Fibroblast of lung (primary cell): Measurements from ENCODE around the gene UBE2Z. TPM values are rescaled to one million over a fixed set of nuclear protein-coding genes. Genes with fewer than 3 reads are reported as not detected.

Source experiments
- DNase-seq, 2 donors: peaks; one replicate each; pipeline versions ENCODE4 v3.0.0 to v3.0.0-alpha.2; 2010; ENCODE audit warnings: low read depth in 2 of 2
- H2AFZ ChIP-seq: 2 replicates; pipeline ENCODE4 v1.5.1; 2012; ENCODE audit warnings: low read length, control low read depth, inconsistent platforms
- H3K27ac ChIP-seq: 2 replicates; pipeline ENCODE4 v1.5.1; 2011; ENCODE audit warnings: low read length, control low read depth; ENCODE audit not compliant: insufficient read depth
- H3K27me3 ChIP-seq: 2 replicates; pipeline ENCODE4 v1.5.1; 2011; ENCODE audit warnings: mild to moderate bottlenecking, low read length; ENCODE audit not compliant: control insufficient read depth, insufficient read depth
- H3K36me3 ChIP-seq: 2 replicates; pipeline ENCODE4 v1.5.1; 2011; ENCODE audit warnings: low read length; ENCODE audit not compliant: control insufficient read depth, insufficient read depth
- H3K4me1 ChIP-seq: 2 replicates; pipeline ENCODE4 v1.5.1; 2011; ENCODE audit warnings: low read length; ENCODE audit not compliant: control insufficient read depth, insufficient read depth; ENCODE audit errors: extremely low read depth
- H3K4me2 ChIP-seq: 2 replicates; pipeline ENCODE4 v1.5.1; 2011; ENCODE audit warnings: low read length, control low read depth; ENCODE audit not compliant: insufficient read depth; ENCODE audit errors: extremely low read depth
- H3K4me3 ChIP-seq, 4 experiments: fragments of 200-600 bp in 1 of 4; sonication (generic) in 1 of 4; replicated peaks in 1 of 4; 2 replicates each; pipeline ENCODE4 v1.5.1; 2011 to 2016; ENCODE audit warnings: low read length in 4 of 4, low read depth in 3 of 4, mild to moderate bottlenecking in 3 of 4, control low read depth in 2 of 4, inconsistent platforms in 1 of 4, mixed read lengths in 1 of 4; ENCODE audit not compliant: insufficient read depth in 1 of 4; ENCODE audit errors: control extremely low read depth in 1 of 4
- H3K79me2 ChIP-seq: 2 replicates; pipeline ENCODE4 v1.5.1; 2012; ENCODE audit warnings: mild to moderate bottlenecking, low read length, inconsistent platforms; ENCODE audit not compliant: control insufficient read depth, insufficient read depth
- H3K9ac ChIP-seq: 2 replicates; pipeline ENCODE4 v1.5.1; 2011; ENCODE audit warnings: mild to moderate bottlenecking, low read length, control low read depth; ENCODE audit not compliant: insufficient read depth
- H3K9me3 ChIP-seq: 2 replicates; pipeline ENCODE4 v1.5.1; 2012; ENCODE audit warnings: low read depth, low read length; ENCODE audit not compliant: control insufficient read depth, insufficient read depth
- H4K20me1 ChIP-seq: 2 replicates; pipeline ENCODE4 v1.5.1; 2011; ENCODE audit warnings: low read length; ENCODE audit not compliant: control insufficient read depth, insufficient read depth; ENCODE audit errors: extremely low read depth
- CTCF ChIP-seq, 2 donors: IDR thresholded peaks in 1 of 2; conservative IDR thresholded peaks in 1 of 2; 1 replicate in 1 of 2; 2 replicates in 1 of 2; pipeline ENCODE4 v1.5.1; 2011 to 2012; ENCODE audit warnings: low read length in 2 of 2, control low read depth in 1 of 2, inconsistent platforms in 1 of 2, low read depth in 1 of 2, mild to moderate bottlenecking in 1 of 2
- EZH2 ChIP-seq: IDR thresholded peaks from 2 replicates; pipeline ENCODE4 v1.5.1; 2012; ENCODE audit warnings: low read length, control low read depth, mild to moderate bottlenecking; ENCODE audit errors: missing control alignments
- polyA plus RNA-seq, 2 donors: library from polyadenylated mRNA; depleted of rRNA in 1 of 2; stranded (reverse) in 1 of 2; unstranded in 1 of 2; fragments of >200 nt; gene quantifications; 2 replicates each; pipeline ENCODE4 v1.2.1, GENCODE V29; 2011 to 2012; ENCODE audit warnings: missing spikeins in 1 of 2
- total RNA-seq: library from RNA; depleted of rRNA; stranded (reverse); fragments of >200 nt; gene quantifications from 2 replicates; pipeline ENCODE4 v1.2.1, GENCODE V29; 2014

UBE2Z gene
- total and polyA plus RNA-seq, 2 donors (not counting 1 experiment from before 2014, with no cell fraction given), result 55.2 to 141 TPM

DNA sequence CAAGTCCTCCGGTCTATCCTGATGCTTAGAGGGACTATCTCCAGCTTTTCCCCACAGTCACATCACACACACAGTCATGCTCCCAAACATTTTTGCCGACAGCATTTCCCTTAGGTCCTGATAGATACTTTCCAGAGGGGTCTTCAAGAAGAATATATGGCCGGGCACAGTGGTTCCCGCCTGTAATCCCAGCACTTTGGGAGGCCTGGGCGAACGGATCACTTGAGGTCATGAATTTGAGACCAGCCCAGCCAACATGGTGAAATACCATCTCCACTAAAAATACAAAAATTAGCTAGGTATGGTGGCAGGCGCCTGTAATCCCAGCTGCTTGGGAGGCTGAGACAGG is 64.5 kb downstream of the UBE2Z start:
- Histone ChIP-seq H3K9ac (no peak overlapping the region), H3K9me3 (no peaks in the 10 kb centered on the region), H3K4me2 (peak overlapping the region; percentile 89), H3K36me3 (no peaks in the 10 kb centered on the region), H3K27ac (peak overlapping the region; percentile 70), H3K27me3 (no peaks in the 10 kb centered on the region), H3K4me1 (peaks cover 16% of the 10 kb centered on the region), H2AFZ (peak overlapping the region; percentile 70), H4K20me1 (no peaks in the 10 kb centered on the region), H3K4me3 (peak overlapping the region in 1 of 4 experiments; percentile 10), H3K79me2 (no peaks in the 10 kb centered on the region)
- no peak for TF ChIP-seq CTCF (conservative IDR thresholded peaks at IDR 0.05 in 1 of 2, IDR thresholded peaks at IDR 0.05 in 1 of 2; ENCODE audit: low read depth in 1 of 2, low read length in 2 of 2)
- TF ChIP-seq EZH2, result no peak
- DNase-seq, result no peak

DNA sequence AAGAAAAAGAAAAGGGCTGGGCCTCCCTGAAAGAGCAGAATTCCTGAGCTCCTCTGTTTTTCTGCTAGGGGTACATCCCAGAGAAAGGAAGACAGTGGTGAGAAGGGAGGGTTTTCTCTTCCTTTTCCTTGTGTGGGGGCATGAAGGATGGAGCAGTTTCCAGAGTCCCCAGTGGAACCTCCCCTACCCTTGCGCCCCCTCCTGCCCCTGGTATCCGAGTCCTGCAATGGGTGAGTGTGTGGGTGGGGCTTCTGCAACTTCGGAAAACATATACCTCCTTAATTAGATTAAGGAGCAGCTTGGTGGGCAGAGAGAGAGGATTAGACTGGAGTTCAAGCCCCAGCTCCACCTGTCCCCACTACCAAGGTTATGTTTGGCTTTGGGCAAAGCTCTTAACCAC is 65.6 kb downstream of the UBE2Z start:
- Histone ChIP-seq H3K79me2 (no peaks in the 10 kb centered on the region), H3K4me3 (no peak overlapping the region), H3K4me2 (no peak overlapping the region), H3K4me1 (peaks cover 16% of the 10 kb centered on the region), H2AFZ (no peak overlapping the region), H3K9me3 (no peaks in the 10 kb centered on the region), H3K27me3 (no peaks in the 10 kb centered on the region), H3K36me3 (no peaks in the 10 kb centered on the region), H3K27ac (no peak overlapping the region), H4K20me1 (no peaks in the 10 kb centered on the region), H3K9ac (no peak overlapping the region)
- no peak for TF ChIP-seq EZH2
- no peak for TF ChIP-seq CTCF (conservative IDR thresholded peaks at IDR 0.05 in 1 of 2, IDR thresholded peaks at IDR 0.05 in 1 of 2; ENCODE audit: low read depth in 1 of 2, low read length in 2 of 2)
- no peak for DNase-seq

Other genes with a start within 250 kb of the UBE2Z start
- gene PRAC1, start 185.9 kb upstream of the UBE2Z start, total RNA-seq, result not detected in 2 replicates
- not detected in 2 replicates for gene PRAC1, start 185.9 kb upstream of the UBE2Z start, polyA plus RNA-seq
- gene PRAC2, start 185.2 kb upstream of the UBE2Z start, total RNA-seq, result not detected in 2 replicates
- gene PRAC2, start 185.2 kb upstream of the UBE2Z start, polyA plus RNA-seq, result not detected in 2 replicates
- not detected in 2 replicates for gene HOXB13, start 179.7 kb upstream of the UBE2Z start, total RNA-seq
- not detected in 2 replicates for gene HOXB13, start 179.7 kb upstream of the UBE2Z start, polyA plus RNA-seq
- gene TTLL6, start 91.2 kb upstream of the UBE2Z start, total RNA-seq, result under 0.01 and 0.17 TPM in 2 replicates
- not detected in 2 replicates for gene TTLL6, start 91.2 kb upstream of the UBE2Z start, polyA plus RNA-seq
- gene CALCOCO2, start 77.4 kb upstream of the UBE2Z start, total RNA-seq, result 50.1 and 65.1 TPM in 2 replicates
- gene CALCOCO2, start 77.4 kb upstream of the UBE2Z start, polyA plus RNA-seq, result 85.2 and 164 TPM in 2 replicates
- gene ATP5MC1, start 15.6 kb upstream of the UBE2Z start, total RNA-seq, result 19.0 and 24.8 TPM in 2 replicates
- 219 and 309 TPM in 2 replicates for gene ATP5MC1, start 15.6 kb upstream of the UBE2Z start, polyA plus RNA-seq
- gene SNF8, start 36.4 kb downstream of the UBE2Z start, total RNA-seq, result 84.2 and 85.5 TPM in 2 replicates
- gene SNF8, start 36.4 kb downstream of the UBE2Z start, polyA plus RNA-seq, result 109 and 139 TPM in 2 replicates
- not detected in 2 replicates for gene GIP, start 60.2 kb downstream of the UBE2Z start, total RNA-seq
- 0.12 TPM in 1 of 2 replicates, not detected in the other for gene GIP, start 60.2 kb downstream of the UBE2Z start, polyA plus RNA-seq
- under 0.01 TPM in 2 replicates for gene IGF2BP1, start 89.0 kb downstream of the UBE2Z start, total RNA-seq
- 1.1 and 1.4 TPM in 2 replicates for gene IGF2BP1, start 89.0 kb downstream of the UBE2Z start, polyA plus RNA-seq
- under 0.01 TPM in 1 of 2 replicates, not detected in the other for gene B4GALNT2, start 224.4 kb downstream of the UBE2Z start, total RNA-seq
- gene B4GALNT2, start 224.4 kb downstream of the UBE2Z start, polyA plus RNA-seq, result 0.01 and 0.02 TPM in 2 replicates